ENCODE results near the gene SSTR5.

Gene SSTR5

DNA sequence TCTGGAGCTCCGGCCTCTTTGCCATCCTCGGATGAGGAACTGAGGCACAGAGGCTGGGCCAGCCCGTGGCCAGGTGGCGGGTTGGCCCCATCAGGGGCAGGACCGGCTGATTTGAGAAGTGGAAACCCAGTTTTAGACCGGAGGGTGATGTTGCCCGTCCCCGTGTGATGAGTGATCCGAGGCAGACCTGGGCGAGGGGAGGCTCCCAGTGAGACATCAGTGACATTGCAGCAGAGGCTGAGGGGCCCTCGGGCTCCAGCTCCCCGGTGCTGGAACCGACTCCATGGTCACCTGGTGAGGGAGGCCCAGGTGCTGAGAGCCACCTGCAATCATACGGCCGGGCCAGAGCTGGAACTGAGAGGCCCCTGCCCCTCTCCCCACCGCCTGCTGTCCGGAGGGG, 53.5 kb downstream of the SSTR5 start:
- TF ChIP-seq, protein P1, sequence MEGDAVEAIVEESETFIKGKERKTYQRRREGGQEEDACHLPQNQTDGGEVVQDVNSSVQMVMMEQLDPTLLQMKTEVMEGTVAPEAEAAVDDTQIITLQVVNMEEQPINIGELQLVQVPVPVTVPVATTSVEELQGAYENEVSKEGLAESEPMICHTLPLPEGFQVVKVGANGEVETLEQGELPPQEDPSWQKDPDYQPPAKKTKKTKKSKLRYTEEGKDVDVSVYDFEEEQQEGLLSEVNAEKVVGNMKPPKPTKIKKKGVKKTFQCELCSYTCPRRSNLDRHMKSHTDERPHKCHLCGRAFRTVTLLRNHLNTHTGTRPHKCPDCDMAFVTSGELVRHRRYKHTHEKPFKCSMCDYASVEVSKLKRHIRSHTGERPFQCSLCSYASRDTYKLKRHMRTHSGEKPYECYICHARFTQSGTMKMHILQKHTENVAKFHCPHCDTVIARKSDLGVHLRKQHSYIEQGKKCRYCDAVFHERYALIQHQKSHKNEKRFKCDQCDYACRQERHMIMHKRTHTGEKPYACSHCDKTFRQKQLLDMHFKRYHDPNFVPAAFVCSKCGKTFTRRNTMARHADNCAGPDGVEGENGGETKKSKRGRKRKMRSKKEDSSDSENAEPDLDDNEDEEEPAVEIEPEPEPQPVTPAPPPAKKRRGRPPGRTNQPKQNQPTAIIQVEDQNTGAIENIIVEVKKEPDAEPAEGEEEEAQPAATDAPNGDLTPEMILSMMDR (IDR thresholded peaks at IDR 0.05) = no peak
- TF ChIP-seq ZFX (IDR thresholded peaks at IDR 0.05; ENCODE audit: borderline replicate concordance) = no peak

DNA sequence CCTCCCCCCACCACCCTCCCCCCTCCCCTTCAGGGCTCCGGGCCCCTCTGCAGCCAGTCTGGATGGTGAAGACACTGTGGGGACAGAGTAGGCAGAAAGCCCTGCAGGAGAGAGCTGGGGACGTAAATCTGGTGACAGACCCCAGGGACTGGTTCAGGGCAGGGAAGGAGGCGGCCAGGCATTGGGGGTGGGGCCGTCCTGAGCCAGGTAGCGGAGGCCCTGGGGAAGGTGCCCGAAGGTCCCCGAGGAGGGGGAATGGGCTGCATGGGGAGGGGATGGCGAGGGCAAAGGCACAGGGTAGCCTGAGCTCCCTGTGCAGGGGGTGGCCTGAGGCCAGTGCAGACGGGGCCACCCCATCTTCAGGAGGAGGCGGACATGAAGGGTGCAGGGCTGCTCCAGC, 54.0 kb downstream of the SSTR5 start:
- TF ChIP-seq, protein P1 (IDR thresholded peaks at IDR 0.05) = no peak
- no peak for TF ChIP-seq ZFX (IDR thresholded peaks at IDR 0.05; ENCODE audit: borderline replicate concordance)
- no peak overlapping the region for H3K27ac ChIP-seq

More for the DNA sequence above, 53.5 kb downstream of the SSTR5 start:
- no peak overlapping the region for H3K27ac ChIP-seq

DNA sequence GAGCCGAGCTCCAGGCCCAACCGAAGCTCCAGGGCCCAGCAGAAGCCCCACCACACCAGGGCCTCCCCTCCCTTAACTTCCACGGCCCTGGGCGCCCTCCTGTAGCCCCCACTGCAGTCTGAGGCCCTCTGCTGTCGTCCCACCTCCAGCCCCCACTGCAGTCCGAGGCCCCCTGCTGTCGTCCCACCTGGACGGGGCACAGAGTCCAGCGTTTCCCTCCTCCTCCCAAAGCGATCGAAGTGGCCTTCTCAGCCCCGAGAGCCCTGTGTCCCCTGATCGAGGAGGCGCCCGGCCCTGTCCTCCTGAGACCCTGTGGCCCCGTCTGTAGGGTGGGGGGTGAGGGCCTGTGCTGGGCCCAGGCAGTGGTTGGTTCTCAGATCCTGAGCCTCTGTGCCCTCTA, 54.6 kb downstream of the SSTR5 start:
- no peak overlapping the region for H3K27ac ChIP-seq
- TF ChIP-seq, protein P1 (IDR thresholded peaks at IDR 0.05) = no peak
- TF ChIP-seq ZFX (IDR thresholded peaks at IDR 0.05; ENCODE audit: borderline replicate concordance) = no peak

DNA sequence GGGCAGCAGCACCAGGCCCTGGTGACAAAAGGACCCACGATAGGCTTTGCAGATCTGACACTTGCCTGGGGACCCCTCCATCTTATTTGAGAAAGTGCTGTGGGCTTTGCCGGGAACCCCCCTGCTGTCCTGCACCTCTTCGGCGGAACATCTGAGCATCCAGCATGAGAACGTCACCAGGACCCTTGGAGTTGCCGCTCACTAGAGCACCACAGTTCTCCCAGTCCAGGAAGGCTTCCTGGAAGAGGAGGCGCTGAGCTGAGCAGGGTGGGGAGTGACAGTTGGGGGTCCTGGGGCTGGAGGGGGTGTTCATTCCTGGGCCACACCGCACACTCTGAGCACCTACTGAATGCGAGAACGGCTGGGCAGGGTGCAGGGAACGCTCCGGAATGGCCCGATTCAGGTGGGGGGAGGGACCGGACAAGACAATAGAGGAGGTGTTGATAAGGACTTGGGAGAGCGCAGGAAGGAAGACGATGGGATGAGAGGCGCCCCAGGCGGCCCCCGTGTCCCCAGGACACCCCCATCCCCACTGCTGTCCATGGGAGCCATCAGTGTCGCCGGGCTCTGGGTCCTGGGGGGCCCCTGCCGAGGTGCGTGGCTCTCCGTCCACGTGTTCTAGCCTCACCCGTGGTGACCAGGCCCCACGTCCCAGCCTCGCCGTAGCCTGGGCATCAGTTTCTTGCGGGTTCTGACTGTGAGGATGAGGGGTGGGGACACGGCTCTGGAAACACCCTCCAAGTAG, 55.6 kb downstream of the SSTR5 start:
- TF ChIP-seq, protein P1 (IDR thresholded peaks at IDR 0.05) = no peak
- no peak for TF ChIP-seq ZFX (IDR thresholded peaks at IDR 0.05; ENCODE audit: borderline replicate concordance)
- H3K27ac ChIP-seq = no peak overlapping the region

DNA sequence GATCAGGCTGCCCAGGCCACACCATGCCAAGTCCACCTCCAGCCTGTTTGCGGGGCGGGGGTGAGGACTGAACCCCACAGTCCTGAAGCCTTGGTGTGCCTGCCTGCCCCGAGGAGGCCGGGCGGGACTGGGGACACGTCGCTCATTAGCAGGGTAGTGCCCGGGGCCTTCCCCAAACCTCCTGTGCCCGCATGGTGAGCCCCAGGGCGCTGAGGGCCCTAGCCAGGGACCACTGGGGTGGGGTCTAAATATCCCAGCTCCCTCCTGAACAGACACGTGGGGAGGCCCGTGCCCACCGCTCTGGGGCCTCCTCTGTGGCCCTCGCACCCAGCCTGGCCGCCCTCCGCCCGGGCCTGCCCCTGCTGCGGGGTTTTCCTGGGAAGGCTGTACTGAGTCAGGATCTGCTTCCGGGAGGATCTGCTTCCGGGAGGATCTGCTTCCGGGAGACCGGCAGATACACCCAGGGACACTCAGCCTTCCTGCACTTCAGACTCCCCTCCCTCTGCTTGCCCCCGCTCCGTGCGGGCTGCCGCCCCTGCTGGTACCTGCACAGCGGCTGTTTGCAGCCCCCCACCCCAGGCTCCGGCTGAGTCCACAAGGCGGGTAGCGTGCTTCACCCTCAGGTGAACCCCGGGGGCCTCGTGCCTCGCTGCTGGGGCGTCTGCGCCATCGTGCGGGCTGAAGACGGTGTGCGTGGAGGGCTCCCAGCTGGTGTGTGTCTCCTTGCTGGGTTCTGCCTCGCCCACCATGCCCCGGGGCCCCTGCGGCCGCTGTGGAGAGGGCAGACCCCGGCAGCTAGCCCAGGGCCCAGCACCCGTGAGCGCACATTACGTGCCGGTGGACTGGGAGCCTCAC, 56.8 kb downstream of the SSTR5 start:
- no peak overlapping the region for H3K27ac ChIP-seq
- TF ChIP-seq, protein P1 (IDR thresholded peaks at IDR 0.05) = no peak
- TF ChIP-seq ZFX (IDR thresholded peaks at IDR 0.05; ENCODE audit: borderline replicate concordance) = no peak

DNA sequence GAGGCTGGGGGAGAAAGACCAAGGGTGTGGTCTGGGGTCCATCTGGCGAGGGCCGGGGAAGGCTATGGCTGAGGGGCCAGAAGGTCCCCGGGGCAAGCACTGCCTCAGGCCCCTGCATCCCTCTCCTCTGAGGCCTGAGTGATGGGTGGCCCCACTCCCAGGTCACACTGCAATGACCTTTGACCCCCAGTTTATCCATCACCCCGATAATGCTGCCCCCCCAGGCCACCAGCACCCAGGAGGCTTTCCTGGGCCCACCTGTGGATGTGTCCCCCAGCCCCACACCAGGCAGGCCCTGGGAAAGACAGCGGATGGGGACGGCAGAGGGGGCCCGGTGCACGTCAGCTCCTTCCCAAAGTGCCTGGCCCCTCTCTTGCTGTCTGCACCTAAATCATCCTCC, 57.8 kb downstream of the SSTR5 start:
- TF ChIP-seq, protein P1 (IDR thresholded peaks at IDR 0.05) = no peak
- no peak for TF ChIP-seq ZFX (IDR thresholded peaks at IDR 0.05; ENCODE audit: borderline replicate concordance)
- H3K27ac ChIP-seq = no peak overlapping the region

Data from 22Rv1 (cell line).